ENCODE results near the gene LILRA6.

DNA sequence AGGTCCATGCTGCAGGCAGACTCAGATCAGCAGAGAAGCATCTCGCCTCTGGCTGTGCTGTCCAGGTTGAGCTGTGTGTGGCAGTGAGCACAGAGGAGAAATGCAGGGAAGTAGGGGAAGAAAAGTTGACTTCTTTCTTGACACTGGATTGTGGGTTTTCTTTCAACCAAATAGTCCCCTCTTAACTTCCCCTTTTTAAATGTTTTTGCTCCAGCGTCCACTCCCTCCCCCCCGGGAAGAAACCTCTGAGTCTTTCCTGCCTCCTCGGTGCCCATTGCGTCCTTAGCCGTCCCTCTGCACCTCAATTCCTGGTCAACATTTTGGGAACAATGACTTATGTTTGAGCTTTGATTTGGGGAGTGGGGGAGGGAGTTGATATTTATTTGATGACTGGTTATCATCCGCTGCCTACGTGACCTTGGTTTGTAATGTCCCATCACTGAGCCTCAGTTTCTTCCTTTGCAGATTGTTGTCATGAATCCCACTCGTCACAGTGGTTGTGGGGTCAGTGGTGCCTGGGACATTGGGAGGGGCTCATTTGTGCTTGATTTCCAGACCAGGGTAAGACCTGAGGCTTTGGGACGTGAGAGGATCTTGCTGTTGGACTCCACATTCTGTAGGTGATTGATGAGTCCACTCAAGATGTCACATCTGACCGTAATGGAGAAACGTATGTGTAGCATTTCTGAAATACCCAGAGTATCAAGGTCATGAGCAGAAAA, 38.6 kb upstream of the LILRA6 start, which contains the start of gene LILRB2:
- TF ChIP-seq, protein P1, sequence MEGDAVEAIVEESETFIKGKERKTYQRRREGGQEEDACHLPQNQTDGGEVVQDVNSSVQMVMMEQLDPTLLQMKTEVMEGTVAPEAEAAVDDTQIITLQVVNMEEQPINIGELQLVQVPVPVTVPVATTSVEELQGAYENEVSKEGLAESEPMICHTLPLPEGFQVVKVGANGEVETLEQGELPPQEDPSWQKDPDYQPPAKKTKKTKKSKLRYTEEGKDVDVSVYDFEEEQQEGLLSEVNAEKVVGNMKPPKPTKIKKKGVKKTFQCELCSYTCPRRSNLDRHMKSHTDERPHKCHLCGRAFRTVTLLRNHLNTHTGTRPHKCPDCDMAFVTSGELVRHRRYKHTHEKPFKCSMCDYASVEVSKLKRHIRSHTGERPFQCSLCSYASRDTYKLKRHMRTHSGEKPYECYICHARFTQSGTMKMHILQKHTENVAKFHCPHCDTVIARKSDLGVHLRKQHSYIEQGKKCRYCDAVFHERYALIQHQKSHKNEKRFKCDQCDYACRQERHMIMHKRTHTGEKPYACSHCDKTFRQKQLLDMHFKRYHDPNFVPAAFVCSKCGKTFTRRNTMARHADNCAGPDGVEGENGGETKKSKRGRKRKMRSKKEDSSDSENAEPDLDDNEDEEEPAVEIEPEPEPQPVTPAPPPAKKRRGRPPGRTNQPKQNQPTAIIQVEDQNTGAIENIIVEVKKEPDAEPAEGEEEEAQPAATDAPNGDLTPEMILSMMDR (IDR thresholded peaks at IDR 0.05), result no peak
- TF ChIP-seq POLR2A (IDR thresholded peaks at IDR 0.05) (no peak), POLR2AphosphoS5 (IDR thresholded peaks at IDR 0.05) (no peak), EP300 (IDR thresholded peaks at IDR 0.05) (no peak)
